Type B pancreatic cell (in vitro differentiated cells): ENCODE results near the gene PEX14. TPM values are rescaled to one million over a fixed set of nuclear protein-coding genes. Genes with fewer than 3 reads are reported as not detected.

ENCODE experiments used
- DNase-seq: peaks from one replicate; pipeline ENCODE4 v3.0.0; 2021; ENCODE audit warnings: mixed read lengths; ENCODE audit not compliant: unreplicated experiment; ENCODE audit errors: extremely low spot score
- H3K27ac Mint-ChIP-seq: 2 replicates; pipeline ENCODE4 v1.8.0; 2021; ENCODE audit warnings: mild to moderate bottlenecking, mixed read lengths
- H3K27me3 Mint-ChIP-seq: 2 replicates; pipeline ENCODE4 v1.8.0; 2021; ENCODE audit warnings: mixed read lengths
- H3K36me3 Mint-ChIP-seq: 2 replicates; pipeline ENCODE4 v1.8.0; 2021; ENCODE audit warnings: mixed read lengths
- H3K4me1 Mint-ChIP-seq: one replicate; pipeline ENCODE4 v1.8.0; 2021; ENCODE audit warnings: mixed read lengths; ENCODE audit not compliant: unreplicated experiment
- H3K4me3 Mint-ChIP-seq: 2 replicates; pipeline ENCODE4 v1.8.0; 2021; ENCODE audit warnings: mild to moderate bottlenecking, mixed read lengths
- H3K9me3 Mint-ChIP-seq: 2 replicates; pipeline ENCODE4 v1.8.0; 2021; ENCODE audit warnings: mixed read lengths
- CTCF ChIP-seq: fragments of 200-600 bp; sonication (generic); conservative IDR thresholded peaks from 2 replicates; pipeline ENCODE4 v1.5.0; 2021; ENCODE audit warnings: antibody characterized with exemption, mild to moderate bottlenecking
- total RNA-seq: library from RNA; stranded (reverse); gene quantifications from 2 replicates; pipeline ENCODE4 v1.2.1, GENCODE V29; 2021; ENCODE audit warnings: low replicate concordance

PEX14 gene
- total RNA-seq, 1 donor from 2014 or later, result 22.5 TPM

DNA sequence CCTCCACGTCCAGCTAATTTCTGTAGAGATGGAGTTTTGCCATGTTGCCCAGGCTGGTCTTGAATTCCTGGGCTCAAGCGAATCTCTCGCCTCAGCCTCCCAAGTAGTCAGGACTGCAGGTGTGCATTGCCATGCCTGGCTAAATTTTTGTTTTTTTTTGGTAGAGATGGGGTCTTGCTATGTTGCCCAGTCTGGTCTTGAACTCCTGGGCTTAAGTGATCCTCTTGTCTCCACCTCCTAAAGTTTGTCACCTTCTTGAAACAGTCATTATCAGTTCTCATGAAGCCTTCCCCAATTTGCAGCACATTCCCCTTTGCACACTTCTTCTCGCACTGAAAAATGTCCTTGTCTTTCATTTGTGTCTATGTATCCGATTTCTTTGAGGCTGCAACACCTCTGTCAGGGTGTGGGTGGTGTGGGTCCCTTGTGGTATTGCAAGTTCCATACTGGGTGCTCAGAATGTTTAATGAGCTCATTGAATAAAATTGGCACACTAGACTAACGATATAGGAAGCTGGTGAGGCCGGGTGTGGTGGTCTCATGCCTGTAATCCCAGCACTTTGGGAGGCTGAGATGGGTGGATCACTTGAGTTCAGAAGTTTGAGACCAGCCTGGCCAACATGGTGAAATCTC, 27.8 kb upstream of the PEX14 start:
- TF ChIP-seq CTCF, result no peak
- Mint-ChIP-seq H3K27ac (no peak overlapping the region), H3K27me3 (no peaks in the 10 kb centered on the region), H3K9me3 (no peaks in the 10 kb centered on the region), H3K4me1 (peaks cover 24% of the 10 kb centered on the region), H3K36me3 (no peaks in the 10 kb centered on the region), H3K4me3 (no peak overlapping the region)
- DNase-seq, result no peak

DNA sequence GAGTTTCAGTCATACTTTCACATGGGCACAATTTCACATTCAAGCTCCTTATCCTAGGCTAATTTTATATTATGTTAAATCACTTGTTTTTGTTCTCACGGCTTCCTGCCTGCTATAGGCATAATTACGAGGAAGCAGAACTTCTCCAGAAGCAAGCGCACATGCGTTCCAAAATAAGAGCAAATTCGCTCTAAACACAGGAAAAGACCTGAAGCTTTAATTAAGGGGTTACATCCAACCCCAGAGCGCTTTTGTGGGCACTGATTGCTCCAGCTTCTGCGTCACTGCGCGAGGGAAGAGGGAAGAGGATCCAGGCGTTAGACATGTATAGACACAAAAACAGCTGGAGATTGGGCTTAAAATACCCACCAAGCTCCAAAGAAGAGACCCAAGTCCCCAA, 25.0 kb upstream of the PEX14 start, which contains the start of gene CORT:
Gene CORT (plus strand): TSS at position 281 of the 400 bp plus-strand sequence. CDS start 193 bp downstream, outside the sequence.
- Mint-ChIP-seq H3K27ac (peak within 1 kb of the TSS; percentile 55), H3K27me3 (no peaks in the 10 kb centered on the region), H3K4me3 (peak within 1 kb of the TSS; percentile 25), H3K9me3 (no peaks in the 10 kb centered on the region), H3K4me1 (peaks cover 24% of the 10 kb centered on the region), H3K36me3 (no peaks in the 10 kb centered on the region)
- no peak for DNase-seq
- TF ChIP-seq CTCF, result no peak

- Mint-ChIP-seq H3K4me3 (peak overlapping the region; percentile 25), H3K27ac (no peak overlapping the region), H3K9me3 (no peaks in the 10 kb centered on the region), H3K36me3 (no peaks in the 10 kb centered on the region), H3K4me1 (peaks cover 24% of the 10 kb centered on the region), H3K27me3 (no peaks in the 10 kb centered on the region)
- no peak for TF ChIP-seq CTCF
- no peak for DNase-seq
These were observed 24.5 kb upstream of the PEX14 start for GRCh38 chr1:10450156-10450814.

- no peaks in the 10 kb centered on the region for H3K9me3 Mint-ChIP-seq
These were observed 23.9 kb upstream of the PEX14 start for GRCh38 chr1:10450836-10451235.

DNA sequence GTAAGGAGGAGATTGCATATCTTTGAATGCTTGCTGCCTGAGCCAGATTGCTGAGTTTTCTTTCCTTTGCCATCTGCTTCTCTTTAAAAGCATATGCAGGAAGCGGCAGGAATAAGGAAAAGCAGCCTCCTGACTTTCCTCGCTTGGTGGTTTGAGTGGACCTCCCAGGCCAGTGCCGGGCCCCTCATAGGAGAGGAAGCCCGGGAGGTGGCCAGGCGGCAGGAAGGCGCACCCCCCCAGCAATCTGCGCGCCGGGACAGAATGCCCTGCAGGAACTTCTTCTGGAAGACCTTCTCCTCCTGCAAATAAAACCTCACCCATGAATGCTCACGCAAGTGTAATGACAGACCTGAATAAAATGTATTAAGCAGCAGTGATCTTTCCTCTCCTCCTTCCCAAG, 23.5 kb upstream of the PEX14 start:
- Mint-ChIP-seq H3K27me3 (no peaks in the 10 kb centered on the region), H3K4me3 (peak overlapping the region; percentile 46)

More at GRCh38 chr1:10450836-10451235, 23.9 kb upstream of the PEX14 start:
- H3K4me3 Mint-ChIP-seq, result peak overlapping the region; percentile 19
- no peak for TF ChIP-seq CTCF
- no peaks in the 10 kb centered on the region for H3K36me3 Mint-ChIP-seq
- H3K27ac Mint-ChIP-seq, result no peak overlapping the region
- peaks cover 24% of the 10 kb centered on the region for H3K4me1 Mint-ChIP-seq
- H3K27me3 Mint-ChIP-seq, result no peaks in the 10 kb centered on the region
- no peak for DNase-seq

More for the DNA sequence above, 23.5 kb upstream of the PEX14 start:
- no peak for DNase-seq
- TF ChIP-seq CTCF, result no peak
- no peak overlapping the region for H3K27ac Mint-ChIP-seq
- no peaks in the 10 kb centered on the region for H3K9me3 Mint-ChIP-seq
- H3K36me3 Mint-ChIP-seq, result no peaks in the 10 kb centered on the region
- peaks cover 24% of the 10 kb centered on the region for H3K4me1 Mint-ChIP-seq
